WTC11 (cell line): Measurements from ENCODE around the gene SLC11A1. TPM values are rescaled to one million over a fixed set of nuclear protein-coding genes. Genes with fewer than 3 reads are reported as not detected.

Source experiments
- ETV6 ChIP-seq: sonication (generic); formaldehyde crosslinking; IDR thresholded peaks from 2 replicates; pipeline ENCODE4 v1.8.1; 2022; ENCODE audit warnings: mild to moderate bottlenecking, missing genetic modification reagents
- FOXK1 ChIP-seq: sonication (generic); formaldehyde crosslinking; IDR thresholded peaks from 2 replicates; pipeline ENCODE4 v1.8.0; 2022; ENCODE audit warnings: mild to moderate bottlenecking, moderate library complexity, missing genetic modification reagents
- FOXP1 ChIP-seq: sonication (generic); formaldehyde crosslinking; IDR thresholded peaks from 2 replicates; pipeline ENCODE4 v1.8.0; 2022; ENCODE audit warnings: missing genetic modification reagents, mild to moderate bottlenecking, moderate library complexity, borderline replicate concordance
- JAZF1 ChIP-seq: fragments of 250-450 bp; sonication (Bioruptor Pico); IDR thresholded peaks from 2 replicates; pipeline ENCODE4 v1.9.0; 2021; ENCODE audit warnings: moderate library complexity, mild to moderate bottlenecking, inconsistent platforms
- SOX15 ChIP-seq: fragments of 250-450 bp; sonication (Bioruptor Pico); IDR thresholded peaks from 2 replicates; pipeline ENCODE4 v1.9.0; 2021; ENCODE audit warnings: mild to moderate bottlenecking
- SP1 ChIP-seq: sonication (generic); formaldehyde crosslinking; conservative IDR thresholded peaks from 2 replicates; pipeline ENCODE4 v1.8.1; 2022; ENCODE audit warnings: missing genetic modification reagents
- TEAD1 ChIP-seq: sonication (generic); formaldehyde crosslinking; IDR thresholded peaks from 2 replicates; pipeline ENCODE4 v1.8.0; 2022; ENCODE audit warnings: mild to moderate bottlenecking, missing genetic modification reagents
- TP53 ChIP-seq: sonication (generic); formaldehyde crosslinking; IDR thresholded peaks from 2 replicates; pipeline ENCODE4 v1.8.1; 2023; ENCODE audit warnings: mild to moderate bottlenecking, missing genetic modification reagents
- ZNF263 ChIP-seq: sonication (generic); formaldehyde crosslinking; IDR thresholded peaks from 2 replicates; pipeline ENCODE4 v1.8.1; 2022; ENCODE audit warnings: low read depth, mild to moderate bottlenecking, moderate library complexity, missing genetic modification reagents
- ZNF317 ChIP-seq: sonication (generic); formaldehyde crosslinking; IDR thresholded peaks from 2 replicates; pipeline ENCODE4 v1.8.1; 2023; ENCODE audit warnings: low read depth, mild to moderate bottlenecking, moderate library complexity, missing genetic modification reagents, borderline replicate concordance
- ZNF416 ChIP-seq: fragments of 250-450 bp; sonication (Bioruptor Pico); IDR thresholded peaks from 2 replicates; pipeline ENCODE4 v1.9.0; 2021; ENCODE audit warnings: mild to moderate bottlenecking, inconsistent platforms
- ZSCAN18 ChIP-seq: fragments of 250-450 bp; sonication (Bioruptor Pico); IDR thresholded peaks from 2 replicates; pipeline ENCODE4 v2.1.2; 2022; ENCODE audit warnings: mild to moderate bottlenecking, moderate library complexity
- total RNA-seq: library from RNA; stranded (reverse); gene quantifications from 3 replicates; pipeline ENCODE4 v1.2.3, GENCODE V29; 2021
- TF ChIP-seq, protein P1 (sequence below): fragments of 250-450 bp; sonication (Bioruptor Pico); conservative IDR thresholded peaks from 2 replicates; pipeline ENCODE4 v1.9.0; 2021; ENCODE audit warnings: mild to moderate bottlenecking
- TF ChIP-seq, protein P2 (sequence below): fragments of 250-450 bp; sonication (Bioruptor Pico); IDR thresholded peaks from 2 replicates; pipeline ENCODE4 v1.9.0; 2021; ENCODE audit warnings: moderate library complexity, mild to moderate bottlenecking, inconsistent platforms, borderline replicate concordance
- TF ChIP-seq, protein P3 (sequence below): sonication (generic); formaldehyde crosslinking; IDR thresholded peaks from 2 replicates; pipeline ENCODE4 v1.8.0; 2022; ENCODE audit warnings: mild to moderate bottlenecking, missing genetic modification reagents
- TF ChIP-seq, protein P4 (sequence below): sonication (generic); formaldehyde crosslinking; IDR thresholded peaks from 2 replicates; pipeline ENCODE4 v1.8.0; 2022; ENCODE audit warnings: mild to moderate bottlenecking, missing genetic modification reagents
- TF ChIP-seq, protein P5 (sequence below): sonication (generic); formaldehyde crosslinking; IDR thresholded peaks from 2 replicates; pipeline ENCODE4 v1.8.1; 2023; ENCODE audit warnings: mild to moderate bottlenecking, missing genetic modification reagents, borderline replicate concordance
- TF ChIP-seq, protein P6 (sequence below): sonication (generic); formaldehyde crosslinking; IDR thresholded peaks from 2 replicates; pipeline ENCODE4 v1.8.0; 2023; ENCODE audit warnings: mild to moderate bottlenecking, missing genetic modification reagents

The SLC11A1 gene
- total RNA-seq, 1 experiment from 2014 or later, result 0.31 TPM

DNA sequence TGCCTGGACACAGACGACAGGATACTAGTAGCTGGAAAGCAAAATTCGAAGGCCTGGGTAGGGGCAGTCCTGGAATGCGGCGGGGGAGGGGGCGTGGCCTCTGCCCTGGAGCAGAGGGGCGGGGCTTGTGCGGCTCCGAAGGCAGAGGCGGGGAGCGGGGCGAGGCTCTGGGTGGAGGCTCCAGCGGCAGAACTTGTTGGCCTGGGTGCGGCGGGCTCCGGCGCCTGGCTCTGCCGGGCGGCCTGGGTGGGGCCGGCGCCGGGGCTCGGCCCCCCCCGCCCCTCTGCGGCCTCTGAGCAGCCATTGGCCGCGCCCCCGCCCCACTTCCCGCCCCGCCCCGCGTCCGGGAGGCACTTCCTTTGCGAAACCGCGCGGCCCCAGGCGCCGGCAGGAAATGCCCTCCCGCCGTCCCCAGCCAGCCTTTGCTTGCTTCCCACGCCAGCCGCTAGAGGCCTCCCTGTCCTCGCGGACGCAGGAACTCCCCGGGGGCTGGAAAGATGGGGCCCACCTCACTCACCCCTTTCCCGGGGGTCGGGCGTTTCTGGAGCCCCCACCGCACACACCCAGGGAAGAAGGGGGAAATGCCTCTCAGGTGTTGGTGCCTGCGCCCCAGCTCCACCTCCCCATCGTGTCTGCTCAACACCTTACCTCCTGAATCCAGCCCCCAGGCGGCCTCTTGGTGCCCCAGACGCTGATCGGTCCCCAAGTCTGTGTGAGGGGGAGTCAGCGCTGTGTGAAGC, 24.3 kb downstream of the SLC11A1 start (continued):
- TF ChIP-seq, protein P1, sequence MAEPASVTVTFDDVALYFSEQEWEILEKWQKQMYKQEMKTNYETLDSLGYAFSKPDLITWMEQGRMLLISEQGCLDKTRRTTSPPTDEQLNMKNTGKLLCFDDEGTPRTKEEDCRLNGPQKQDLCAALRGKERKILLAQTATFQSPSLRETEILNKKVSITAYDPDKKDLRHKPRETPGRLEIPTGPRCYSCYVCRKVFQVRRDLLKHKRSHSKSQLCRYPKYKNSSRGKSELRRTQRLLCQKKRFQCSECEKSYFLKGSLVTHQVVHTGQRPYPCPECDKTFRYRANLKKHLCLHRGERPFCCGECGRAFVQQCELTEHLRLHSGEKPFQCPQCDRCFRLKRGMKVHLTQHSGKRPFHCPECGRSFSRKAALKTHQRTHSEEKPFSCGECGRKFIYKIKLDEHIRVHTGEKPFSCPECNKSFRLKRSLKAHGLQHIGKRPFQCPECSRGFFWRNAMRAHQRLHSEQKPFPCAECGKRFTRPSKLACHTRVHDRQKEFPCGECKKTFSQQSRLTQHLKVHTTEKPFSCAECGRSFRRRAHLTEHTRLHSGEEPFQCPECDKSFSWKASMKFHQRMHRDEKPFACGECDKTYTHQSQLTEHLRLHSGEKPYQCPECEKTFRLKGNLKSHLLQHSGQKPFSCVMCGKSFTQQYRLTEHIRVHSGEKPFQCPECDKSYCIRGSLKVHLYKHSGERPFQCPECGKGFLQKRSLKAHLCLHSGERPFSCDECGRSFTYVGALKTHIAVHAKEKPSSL, result no peak
- TF ChIP-seq ZNF317 (CRISPR knock-in tag), result no peak
- TF ChIP-seq, protein P2, sequence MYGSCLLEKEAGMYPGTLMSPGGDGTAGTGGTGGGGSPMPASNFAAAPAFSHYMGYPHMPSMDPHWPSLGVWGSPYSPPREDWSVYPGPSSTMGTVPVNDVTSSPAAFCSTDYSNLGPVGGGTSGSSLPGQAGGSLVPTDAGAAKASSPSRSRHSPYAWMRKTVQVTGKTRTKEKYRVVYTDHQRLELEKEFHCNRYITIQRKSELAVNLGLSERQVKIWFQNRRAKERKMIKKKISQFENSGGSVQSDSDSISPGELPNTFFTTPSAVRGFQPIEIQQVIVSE (CRISPR knock-in tag), result no peak
- peak; percentile 74; the same call in 1 of the 2 replicates for TF ChIP-seq ETV6 (CRISPR knock-in tag)
- TF ChIP-seq, protein P3, sequence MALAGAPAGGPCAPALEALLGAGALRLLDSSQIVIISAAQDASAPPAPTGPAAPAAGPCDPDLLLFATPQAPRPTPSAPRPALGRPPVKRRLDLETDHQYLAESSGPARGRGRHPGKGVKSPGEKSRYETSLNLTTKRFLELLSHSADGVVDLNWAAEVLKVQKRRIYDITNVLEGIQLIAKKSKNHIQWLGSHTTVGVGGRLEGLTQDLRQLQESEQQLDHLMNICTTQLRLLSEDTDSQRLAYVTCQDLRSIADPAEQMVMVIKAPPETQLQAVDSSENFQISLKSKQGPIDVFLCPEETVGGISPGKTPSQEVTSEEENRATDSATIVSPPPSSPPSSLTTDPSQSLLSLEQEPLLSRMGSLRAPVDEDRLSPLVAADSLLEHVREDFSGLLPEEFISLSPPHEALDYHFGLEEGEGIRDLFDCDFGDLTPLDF, result no peak
- TF ChIP-seq, protein P4, sequence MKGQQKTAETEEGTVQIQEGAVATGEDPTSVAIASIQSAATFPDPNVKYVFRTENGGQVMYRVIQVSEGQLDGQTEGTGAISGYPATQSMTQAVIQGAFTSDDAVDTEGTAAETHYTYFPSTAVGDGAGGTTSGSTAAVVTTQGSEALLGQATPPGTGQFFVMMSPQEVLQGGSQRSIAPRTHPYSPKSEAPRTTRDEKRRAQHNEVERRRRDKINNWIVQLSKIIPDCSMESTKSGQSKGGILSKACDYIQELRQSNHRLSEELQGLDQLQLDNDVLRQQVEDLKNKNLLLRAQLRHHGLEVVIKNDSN (CRISPR knock-in tag), result 0 out of 2 replicates have a peak, but pooled peaks have one; percentile 41
- peak; percentile 63 for TF ChIP-seq SP1 (CRISPR knock-in tag)
- no peak for TF ChIP-seq TEAD1 (CRISPR knock-in tag)
- TF ChIP-seq, protein P5, sequence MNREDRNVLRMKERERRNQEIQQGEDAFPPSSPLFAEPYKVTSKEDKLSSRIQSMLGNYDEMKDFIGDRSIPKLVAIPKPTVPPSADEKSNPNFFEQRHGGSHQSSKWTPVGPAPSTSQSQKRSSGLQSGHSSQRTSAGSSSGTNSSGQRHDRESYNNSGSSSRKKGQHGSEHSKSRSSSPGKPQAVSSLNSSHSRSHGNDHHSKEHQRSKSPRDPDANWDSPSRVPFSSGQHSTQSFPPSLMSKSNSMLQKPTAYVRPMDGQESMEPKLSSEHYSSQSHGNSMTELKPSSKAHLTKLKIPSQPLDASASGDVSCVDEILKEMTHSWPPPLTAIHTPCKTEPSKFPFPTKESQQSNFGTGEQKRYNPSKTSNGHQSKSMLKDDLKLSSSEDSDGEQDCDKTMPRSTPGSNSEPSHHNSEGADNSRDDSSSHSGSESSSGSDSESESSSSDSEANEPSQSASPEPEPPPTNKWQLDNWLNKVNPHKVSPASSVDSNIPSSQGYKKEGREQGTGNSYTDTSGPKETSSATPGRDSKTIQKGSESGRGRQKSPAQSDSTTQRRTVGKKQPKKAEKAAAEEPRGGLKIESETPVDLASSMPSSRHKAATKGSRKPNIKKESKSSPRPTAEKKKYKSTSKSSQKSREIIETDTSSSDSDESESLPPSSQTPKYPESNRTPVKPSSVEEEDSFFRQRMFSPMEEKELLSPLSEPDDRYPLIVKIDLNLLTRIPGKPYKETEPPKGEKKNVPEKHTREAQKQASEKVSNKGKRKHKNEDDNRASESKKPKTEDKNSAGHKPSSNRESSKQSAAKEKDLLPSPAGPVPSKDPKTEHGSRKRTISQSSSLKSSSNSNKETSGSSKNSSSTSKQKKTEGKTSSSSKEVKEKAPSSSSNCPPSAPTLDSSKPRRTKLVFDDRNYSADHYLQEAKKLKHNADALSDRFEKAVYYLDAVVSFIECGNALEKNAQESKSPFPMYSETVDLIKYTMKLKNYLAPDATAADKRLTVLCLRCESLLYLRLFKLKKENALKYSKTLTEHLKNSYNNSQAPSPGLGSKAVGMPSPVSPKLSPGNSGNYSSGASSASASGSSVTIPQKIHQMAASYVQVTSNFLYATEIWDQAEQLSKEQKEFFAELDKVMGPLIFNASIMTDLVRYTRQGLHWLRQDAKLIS (CRISPR knock-in tag), result no peak
- TF ChIP-seq, protein P6, sequence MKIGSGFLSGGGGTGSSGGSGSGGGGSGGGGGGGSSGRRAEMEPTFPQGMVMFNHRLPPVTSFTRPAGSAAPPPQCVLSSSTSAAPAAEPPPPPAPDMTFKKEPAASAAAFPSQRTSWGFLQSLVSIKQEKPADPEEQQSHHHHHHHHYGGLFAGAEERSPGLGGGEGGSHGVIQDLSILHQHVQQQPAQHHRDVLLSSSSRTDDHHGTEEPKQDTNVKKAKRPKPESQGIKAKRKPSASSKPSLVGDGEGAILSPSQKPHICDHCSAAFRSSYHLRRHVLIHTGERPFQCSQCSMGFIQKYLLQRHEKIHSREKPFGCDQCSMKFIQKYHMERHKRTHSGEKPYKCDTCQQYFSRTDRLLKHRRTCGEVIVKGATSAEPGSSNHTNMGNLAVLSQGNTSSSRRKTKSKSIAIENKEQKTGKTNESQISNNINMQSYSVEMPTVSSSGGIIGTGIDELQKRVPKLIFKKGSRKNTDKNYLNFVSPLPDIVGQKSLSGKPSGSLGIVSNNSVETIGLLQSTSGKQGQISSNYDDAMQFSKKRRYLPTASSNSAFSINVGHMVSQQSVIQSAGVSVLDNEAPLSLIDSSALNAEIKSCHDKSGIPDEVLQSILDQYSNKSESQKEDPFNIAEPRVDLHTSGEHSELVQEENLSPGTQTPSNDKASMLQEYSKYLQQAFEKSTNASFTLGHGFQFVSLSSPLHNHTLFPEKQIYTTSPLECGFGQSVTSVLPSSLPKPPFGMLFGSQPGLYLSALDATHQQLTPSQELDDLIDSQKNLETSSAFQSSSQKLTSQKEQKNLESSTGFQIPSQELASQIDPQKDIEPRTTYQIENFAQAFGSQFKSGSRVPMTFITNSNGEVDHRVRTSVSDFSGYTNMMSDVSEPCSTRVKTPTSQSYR (CRISPR knock-in tag), result 0 out of 2 replicates have a peak, but pooled peaks have one; percentile 18
- peak; percentile 47; the same call in 1 of the 2 replicates for TF ChIP-seq FOXK1 (CRISPR knock-in tag)
- TF ChIP-seq JAZF1 (CRISPR knock-in tag), result no peak
- no peak for TF ChIP-seq TP53 (CRISPR knock-in tag)
- no peak for TF ChIP-seq ZSCAN18 (CRISPR knock-in tag)
- TF ChIP-seq ZNF416 (CRISPR knock-in tag), result 0 out of 2 replicates have a peak, but pooled peaks have one; percentile 21
- no peak for TF ChIP-seq FOXP1
- no peak for TF ChIP-seq ZNF263 (CRISPR knock-in tag)
- no peak for TF ChIP-seq SOX15 (CRISPR knock-in tag)
